ENCODE data around the gene DHX15.

DNA sequence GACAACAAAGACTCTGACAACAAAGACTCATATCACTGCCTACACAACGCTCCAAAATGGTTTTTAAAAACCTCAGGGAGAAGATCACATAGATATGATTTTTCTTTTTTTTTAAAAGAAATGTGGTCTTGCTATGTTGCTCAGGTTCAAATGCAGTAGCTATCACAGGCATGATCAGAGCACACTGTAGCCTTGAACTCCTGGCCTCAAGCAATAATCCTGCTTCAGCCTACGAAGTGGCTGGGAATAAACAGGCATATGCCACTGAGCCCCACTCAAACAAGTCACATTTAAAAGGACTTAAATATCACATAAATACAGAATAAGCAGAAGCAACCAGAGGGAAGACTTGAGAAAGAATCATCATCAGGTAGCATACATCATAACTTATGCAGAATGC is 14.7 kb downstream of the DHX15 start:
- TF ChIP-seq POLR2A (IDR thresholded peaks at IDR 0.05; ENCODE audit: low read length): no peak
- TF ChIP-seq GATA1 (IDR thresholded peaks at IDR 0.05; ENCODE audit: low read depth, low read length): no peak
